D341Med (cell line): ENCODE measurements around the gene FAIM2.
"Not testable (repeated sequence)": the region's sequence is repeated elsewhere in the genome, so short reads cannot be mapped to it uniquely, and the experiment has no call there.

Experiments
- DNase-seq: peaks from one replicate; pipeline ENCODE4 v3.0.0; 2012; ENCODE audit warnings: low spot score

Gene FAIM2

GRCh38 chr12:49863946-49864797, 39.5 kb downstream of the FAIM2 start:
- DNase-seq = no peak

- DNase-seq = not testable (repeated sequence)
Observed at GRCh38 chr12:49860921-49861320, 42.8 kb downstream of the FAIM2 start.

GRCh38 chr12:49855890-49856289, 47.8 kb downstream of the FAIM2 start:
- DNase-seq = not testable (repeated sequence)

GRCh38 chr12:49854976-49855375, 48.7 kb downstream of the FAIM2 start:
- no peak for DNase-seq

GRCh38 chr12:49853671-49854070, 50.0 kb downstream of the FAIM2 start:
- DNase-seq = no peak

- DNase-seq = no peak
Observed at GRCh38 chr12:49847161-49847560, 56.5 kb downstream of the FAIM2 start.

GRCh38 chr12:49846032-49846431, 57.7 kb downstream of the FAIM2 start:
- DNase-seq = no peak

GRCh38 chr12:49843876-49844437, 59.7 kb downstream of the FAIM2 start:
- no peak for DNase-seq

GRCh38 chr12:49843411-49843810, 60.3 kb downstream of the FAIM2 start:
- peak; percentile 25 for DNase-seq

GRCh38 chr12:49842519-49843352, 61.0 kb downstream of the FAIM2 start, which contains the start of gene BCDIN3D:
Gene BCDIN3D (minus strand): TSS chr12:49843106. CDS start chr12:49843087, 19 bp downstream.
- peak; percentile 95 for DNase-seq

GRCh38 chr12:49838973-49839633, 64.6 kb downstream of the FAIM2 start:
- peak; percentile 57 for DNase-seq

- DNase-seq = no peak
Observed at GRCh38 chr12:49832836-49833421, 70.8 kb downstream of the FAIM2 start.

- DNase-seq = no peak
Observed at GRCh38 chr12:49831717-49832116, 72.0 kb downstream of the FAIM2 start.

GRCh38 chr12:49828133-49829091, 75.3 kb downstream of the FAIM2 start, which contains the start of gene NCKAP5L:
Gene NCKAP5L (minus strand): TSS chr12:49828413. CDS start chr12:49804044, 24,369 bp downstream.
- peak; percentile 99 for DNase-seq

GRCh38 chr12:49827401-49828099, 76.2 kb downstream of the FAIM2 start:
- peak; percentile 90 for DNase-seq

GRCh38 chr12:49827051-49827400, 76.7 kb downstream of the FAIM2 start:
- DNase-seq = no peak

GRCh38 chr12:49825971-49826421, 77.7 kb downstream of the FAIM2 start:
- no peak for DNase-seq

- no peak for DNase-seq
Observed at GRCh38 chr12:49825360-49825970, 78.2 kb downstream of the FAIM2 start.

- DNase-seq = no peak
Observed at GRCh38 chr12:49824895-49825294, 78.8 kb downstream of the FAIM2 start.
